Fibroblast of the conjunctiva (primary cell): ENCODE measurements around the gene CERS5.
A peak's percentile ranks its signal among the peaks of the same experiment; 100 is the strongest.
"Not testable (repeated sequence)": the region's sequence is repeated elsewhere in the genome, so short reads cannot be mapped to it uniquely, and the experiment has no call there.

Experiments
- DNase-seq: peaks from one replicate; pipeline ENCODE4 v3.0.0-alpha.2; 2010; ENCODE audit warnings: low read depth

CERS5 gene

GRCh38 chr12:50186681-50187080, 19.5 kb upstream of the CERS5 start:
- DNase-seq, result no peak

DNA sequence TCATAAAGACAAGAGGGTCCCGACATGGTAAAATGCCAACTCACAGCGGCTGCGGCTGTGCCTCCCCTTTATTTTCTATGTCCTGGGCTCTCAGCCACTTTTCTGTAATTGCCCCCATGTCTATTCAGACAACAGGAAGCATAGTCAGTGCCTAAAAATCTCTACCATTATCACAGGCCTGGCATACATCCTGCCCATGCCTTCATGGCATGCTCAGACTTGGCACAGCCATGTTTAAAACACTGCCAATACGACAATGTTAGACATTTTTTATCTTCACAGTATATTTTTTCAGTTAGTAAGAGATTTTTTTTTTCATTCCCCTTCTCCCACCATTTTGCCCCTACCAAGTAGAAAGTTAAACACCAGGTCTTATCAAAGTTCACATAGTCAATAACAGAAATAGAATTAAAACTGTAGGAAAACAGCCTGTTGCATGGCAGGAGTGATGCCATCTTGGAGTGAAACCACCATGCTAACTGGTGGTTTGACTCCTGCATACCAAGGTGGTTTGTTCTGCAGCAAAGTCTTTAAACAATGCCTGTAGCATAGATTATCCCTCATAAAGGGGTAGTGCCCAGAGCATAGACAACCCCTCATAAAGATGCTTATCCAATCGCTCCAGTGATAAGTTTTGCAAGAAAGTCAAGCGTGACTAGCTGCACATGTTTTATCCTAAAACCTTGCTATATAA, 18.9 kb upstream of the CERS5 start:
- DNase-seq, result no peak

DNA sequence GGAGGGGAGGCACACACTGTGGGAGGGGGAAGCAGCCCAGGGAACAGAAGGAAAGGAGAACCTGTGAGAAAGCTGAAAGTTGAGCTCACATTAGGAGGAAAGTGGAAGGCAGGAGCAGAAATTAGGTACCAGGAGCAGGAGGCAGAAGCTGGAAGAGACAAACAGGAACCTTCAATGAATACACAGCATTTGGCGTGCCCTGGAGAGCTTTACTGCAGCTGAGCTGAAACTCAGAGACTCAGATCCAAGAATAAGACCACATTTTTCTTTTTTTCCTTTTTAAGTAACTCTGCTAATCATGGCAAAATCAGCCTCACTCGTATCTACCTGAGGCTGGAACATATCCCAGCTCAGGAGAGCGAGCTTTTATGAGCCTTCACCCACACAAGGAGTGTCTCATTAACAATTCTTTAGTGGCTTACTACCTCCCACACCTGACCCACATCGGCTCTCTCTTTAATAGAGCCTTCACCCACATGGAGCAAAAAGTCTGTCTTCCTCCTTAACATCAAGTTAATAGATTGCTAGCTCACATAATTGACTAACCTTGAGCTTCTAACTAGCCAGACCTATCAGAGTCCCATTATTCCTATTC, 18.2 kb upstream of the CERS5 start:
- DNase-seq, result no peak

- no peak for DNase-seq
Observed at GRCh38 chr12:50184261-50184660, 17.1 kb upstream of the CERS5 start.

DNA sequence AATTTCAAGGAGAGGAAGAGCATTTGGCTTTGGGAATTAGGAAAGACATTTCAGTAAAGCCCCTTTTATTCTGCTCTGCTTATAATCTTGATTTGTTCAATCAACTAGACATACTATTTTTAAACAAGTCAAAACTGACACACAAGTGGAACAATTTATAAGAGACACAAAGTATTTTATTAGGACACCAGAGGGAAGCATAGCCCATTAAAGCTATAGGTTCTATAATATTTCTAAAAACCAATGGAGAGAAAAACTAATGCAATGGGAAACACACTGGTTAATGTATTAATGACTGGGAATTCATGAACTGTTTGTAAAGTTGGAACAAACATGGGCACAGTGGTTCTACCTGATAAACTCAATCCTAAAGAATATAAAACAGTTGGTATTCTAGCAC, 15.3 kb upstream of the CERS5 start:
- no peak for DNase-seq

GRCh38 chr12:50181691-50182090, 14.5 kb upstream of the CERS5 start:
- DNase-seq, result no peak

DNA sequence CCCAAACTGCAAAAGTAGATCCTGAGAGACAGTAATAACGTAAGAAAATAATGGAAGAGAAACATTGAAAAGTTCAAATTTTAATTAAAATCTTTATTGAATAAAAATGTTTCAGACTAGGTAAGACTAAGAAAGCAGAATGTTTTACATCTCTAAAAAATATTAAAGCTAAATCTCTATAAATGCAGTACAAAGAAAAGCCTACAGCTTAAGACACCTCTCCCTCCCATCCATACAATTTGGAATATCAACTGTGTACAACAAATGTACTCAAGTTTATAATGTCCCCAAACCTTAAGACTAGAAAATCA, 8.5 kb upstream of the CERS5 start:
- DNase-seq, result no peak

GRCh38 chr12:50174971-50175715, 8.0 kb upstream of the CERS5 start:
- DNase-seq, result peak; percentile 77

DNA sequence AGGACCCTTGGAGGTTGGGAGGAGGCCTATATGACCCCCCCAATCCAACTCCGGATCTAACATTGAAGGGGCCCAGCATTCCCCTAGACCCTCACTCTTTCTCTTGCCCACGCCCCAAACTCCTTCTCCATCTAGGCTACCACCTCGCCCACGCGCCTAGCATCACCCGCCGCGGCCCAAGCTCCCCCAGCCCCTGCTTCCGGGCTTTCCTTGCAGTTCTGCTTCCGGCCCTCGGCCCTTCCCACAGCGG, 445 bp downstream of the CERS5 start:
- no peak for DNase-seq

DNA sequence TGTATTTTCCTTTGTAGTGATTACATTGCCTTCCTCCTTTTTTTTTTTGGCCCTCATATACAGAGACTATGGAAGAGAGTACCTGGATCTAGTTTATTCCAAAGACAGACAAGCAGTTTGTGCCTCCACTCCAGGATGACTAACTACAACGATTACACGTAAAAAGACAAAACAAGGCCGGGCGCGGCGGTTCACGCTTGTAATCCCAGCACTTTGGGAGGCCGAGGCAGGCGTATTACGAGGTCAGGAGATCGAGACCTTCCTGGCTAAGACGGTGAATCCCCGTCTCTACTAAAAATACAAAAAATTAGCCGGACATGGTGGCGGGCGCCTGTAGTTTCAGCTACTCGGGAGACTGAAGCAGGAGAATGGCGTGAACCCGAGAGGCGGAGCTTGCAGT, 2.2 kb downstream of the CERS5 start:
- DNase-seq, result no peak

DNA sequence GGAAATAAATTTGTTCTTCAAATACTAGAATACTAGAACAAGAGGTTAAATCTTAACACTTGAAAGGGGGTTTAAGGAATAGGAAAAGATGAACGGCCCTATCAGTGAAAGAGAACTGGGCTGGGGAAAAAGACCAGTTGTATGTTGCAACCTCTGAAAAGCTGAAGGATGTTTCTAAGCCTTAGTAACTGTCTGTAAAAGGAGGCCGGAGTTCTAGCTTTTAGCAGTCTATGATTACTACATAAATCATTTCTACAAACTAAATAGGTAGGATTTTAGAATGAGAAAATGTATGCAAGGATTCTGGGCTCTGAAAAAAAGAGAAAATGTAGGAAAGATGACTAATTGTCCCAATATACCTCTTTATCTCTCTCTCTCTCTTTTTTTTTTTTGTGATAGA, 4.9 kb downstream of the CERS5 start:
- no peak for DNase-seq

DNA sequence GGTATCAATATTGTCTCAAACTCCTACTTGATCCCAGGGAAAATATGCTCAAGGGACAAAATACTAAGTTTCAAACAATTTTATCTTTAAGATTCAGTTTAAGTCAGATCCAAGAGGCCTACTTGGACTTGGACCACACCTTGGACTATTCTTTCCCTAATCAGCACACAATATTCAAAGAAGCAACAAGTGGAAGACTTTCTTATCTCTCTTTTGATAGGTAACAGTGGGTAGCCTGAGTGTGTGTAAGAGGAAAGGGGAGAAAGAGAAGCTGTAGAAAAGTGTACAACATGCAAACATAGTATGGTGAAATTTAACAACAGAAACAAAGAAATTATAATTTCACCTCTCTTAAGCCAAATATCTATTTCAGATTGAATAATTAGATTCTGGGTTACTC, 6.5 kb downstream of the CERS5 start:
- no peak for DNase-seq

GRCh38 chr12:50157259-50157658, 9.9 kb downstream of the CERS5 start:
- DNase-seq, result no peak

GRCh38 chr12:50156641-50157040, 10.5 kb downstream of the CERS5 start:
- DNase-seq, result no peak

- not testable (repeated sequence) for DNase-seq
Observed at GRCh38 chr12:50154947-50155346, 12.2 kb downstream of the CERS5 start.

- DNase-seq, result no peak
Observed at GRCh38 chr12:50151047-50151687, 16.0 kb downstream of the CERS5 start.

- DNase-seq, result no peak
Observed at GRCh38 chr12:50149311-50149710, 17.9 kb downstream of the CERS5 start.

GRCh38 chr12:50148011-50148410, 19.2 kb downstream of the CERS5 start:
- not testable (repeated sequence) for DNase-seq

- DNase-seq, result no peak
Observed at GRCh38 chr12:50147281-50147680, 19.9 kb downstream of the CERS5 start.

GRCh38 chr12:50145439-50145838, 21.7 kb downstream of the CERS5 start:
- no peak for DNase-seq

DNA sequence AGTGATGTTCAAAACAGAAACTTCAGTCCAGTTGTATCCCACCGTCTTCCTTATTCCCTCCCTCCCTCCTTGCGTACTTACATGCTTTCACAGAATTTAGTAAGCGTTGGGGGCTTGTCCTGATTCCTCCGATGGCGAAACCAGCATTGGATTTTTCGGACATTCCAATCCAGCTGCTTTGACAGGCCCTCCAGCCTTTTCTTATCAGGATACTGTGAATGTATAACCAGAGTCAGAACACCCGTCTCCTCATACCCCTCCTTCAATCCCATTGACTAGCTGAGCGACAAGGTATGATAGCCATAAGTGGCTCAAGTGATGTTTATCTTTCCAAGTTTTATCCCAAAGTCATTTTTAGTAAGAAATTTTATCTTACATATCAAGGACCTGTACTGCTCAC, 24.2 kb downstream of the CERS5 start:
- DNase-seq, result no peak

- peak; percentile 56 for DNase-seq
Observed at GRCh38 chr12:50132505-50133135, 34.5 kb downstream of the CERS5 start.

- DNase-seq, result no peak
Observed at GRCh38 chr12:50129290-50129689, 37.9 kb downstream of the CERS5 start.
